ENCODE results near the gene PANX2. TPM values are rescaled to one million over a fixed set of nuclear protein-coding genes. Genes with fewer than 3 reads are reported as not detected.

The PANX2 gene, protein sequence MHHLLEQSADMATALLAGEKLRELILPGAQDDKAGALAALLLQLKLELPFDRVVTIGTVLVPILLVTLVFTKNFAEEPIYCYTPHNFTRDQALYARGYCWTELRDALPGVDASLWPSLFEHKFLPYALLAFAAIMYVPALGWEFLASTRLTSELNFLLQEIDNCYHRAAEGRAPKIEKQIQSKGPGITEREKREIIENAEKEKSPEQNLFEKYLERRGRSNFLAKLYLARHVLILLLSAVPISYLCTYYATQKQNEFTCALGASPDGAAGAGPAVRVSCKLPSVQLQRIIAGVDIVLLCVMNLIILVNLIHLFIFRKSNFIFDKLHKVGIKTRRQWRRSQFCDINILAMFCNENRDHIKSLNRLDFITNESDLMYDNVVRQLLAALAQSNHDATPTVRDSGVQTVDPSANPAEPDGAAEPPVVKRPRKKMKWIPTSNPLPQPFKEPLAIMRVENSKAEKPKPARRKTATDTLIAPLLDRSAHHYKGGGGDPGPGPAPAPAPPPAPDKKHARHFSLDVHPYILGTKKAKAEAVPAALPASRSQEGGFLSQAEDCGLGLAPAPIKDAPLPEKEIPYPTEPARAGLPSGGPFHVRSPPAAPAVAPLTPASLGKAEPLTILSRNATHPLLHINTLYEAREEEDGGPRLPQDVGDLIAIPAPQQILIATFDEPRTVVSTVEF
- 3.0 and 9.3 TPM in 2 replicates for total RNA-seq (ENCODE audit: low replicate concordance)
- long read RNA-seq = 0 reads

DNA sequence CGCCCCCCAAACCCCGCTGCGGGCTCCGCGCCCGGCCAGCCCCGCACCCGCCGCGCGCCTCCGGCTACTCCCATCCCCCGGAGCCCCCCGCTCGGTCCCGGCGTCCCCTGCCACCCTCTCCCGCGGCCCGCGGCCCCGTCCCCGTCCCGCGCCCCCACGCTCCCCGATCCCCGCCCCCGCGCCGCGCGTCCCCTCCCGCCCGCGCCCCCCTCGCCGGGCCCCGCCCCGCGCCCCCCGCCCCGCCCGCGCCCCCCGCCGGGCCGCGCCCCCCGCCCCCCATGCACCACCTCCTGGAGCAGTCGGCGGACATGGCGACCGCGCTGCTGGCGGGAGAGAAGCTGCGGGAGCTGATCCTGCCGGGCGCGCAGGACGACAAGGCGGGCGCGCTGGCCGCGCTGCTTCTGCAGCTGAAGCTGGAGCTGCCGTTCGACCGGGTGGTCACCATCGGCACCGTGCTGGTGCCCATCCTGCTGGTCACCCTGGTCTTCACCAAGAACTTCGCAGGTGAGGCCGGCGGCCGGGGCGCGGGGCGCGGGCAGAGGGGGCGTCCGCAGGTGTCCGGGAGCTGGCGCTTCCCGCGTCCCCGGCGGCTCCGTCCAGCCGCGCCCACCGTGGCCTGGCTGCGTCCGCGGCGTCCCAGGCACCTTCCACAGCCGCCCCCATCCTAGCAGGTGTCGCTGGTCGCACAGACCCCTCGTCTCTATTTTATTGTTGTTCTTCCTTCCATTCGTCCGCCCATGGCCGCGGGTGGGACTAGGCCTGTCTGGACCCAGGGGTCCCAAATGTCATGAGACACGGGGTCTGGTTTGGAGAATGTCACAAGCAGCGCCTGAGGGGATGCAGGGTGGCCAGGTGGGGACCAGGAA, at the start of gene PANX2:
PANX2 (plus strand) TSS at position 279 of the 866 bp plus-strand sequence; CDS start at position 279, 0 bp downstream.
- H3K4me1 Mint-ChIP-seq (ENCODE audit: unreplicated experiment) = no peaks in the 10 kb centered on the region
- H3K4me3 Mint-ChIP-seq = peak within 1 kb of the TSS; percentile 85
- no peaks in the 10 kb centered on the region for H3K36me3 Mint-ChIP-seq
- no peaks in the 10 kb centered on the region for H3K9me3 Mint-ChIP-seq
- H3K27me3 Mint-ChIP-seq = peaks cover 37% of the 10 kb centered on the region
- TF ChIP-seq, protein P1, sequence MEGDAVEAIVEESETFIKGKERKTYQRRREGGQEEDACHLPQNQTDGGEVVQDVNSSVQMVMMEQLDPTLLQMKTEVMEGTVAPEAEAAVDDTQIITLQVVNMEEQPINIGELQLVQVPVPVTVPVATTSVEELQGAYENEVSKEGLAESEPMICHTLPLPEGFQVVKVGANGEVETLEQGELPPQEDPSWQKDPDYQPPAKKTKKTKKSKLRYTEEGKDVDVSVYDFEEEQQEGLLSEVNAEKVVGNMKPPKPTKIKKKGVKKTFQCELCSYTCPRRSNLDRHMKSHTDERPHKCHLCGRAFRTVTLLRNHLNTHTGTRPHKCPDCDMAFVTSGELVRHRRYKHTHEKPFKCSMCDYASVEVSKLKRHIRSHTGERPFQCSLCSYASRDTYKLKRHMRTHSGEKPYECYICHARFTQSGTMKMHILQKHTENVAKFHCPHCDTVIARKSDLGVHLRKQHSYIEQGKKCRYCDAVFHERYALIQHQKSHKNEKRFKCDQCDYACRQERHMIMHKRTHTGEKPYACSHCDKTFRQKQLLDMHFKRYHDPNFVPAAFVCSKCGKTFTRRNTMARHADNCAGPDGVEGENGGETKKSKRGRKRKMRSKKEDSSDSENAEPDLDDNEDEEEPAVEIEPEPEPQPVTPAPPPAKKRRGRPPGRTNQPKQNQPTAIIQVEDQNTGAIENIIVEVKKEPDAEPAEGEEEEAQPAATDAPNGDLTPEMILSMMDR (conservative IDR thresholded peaks at IDR 0.05) = no peak
- H3K27ac Mint-ChIP-seq = peak within 1 kb of the TSS; percentile 58
- DNase-seq (ENCODE audit: extremely low spot score, unreplicated experiment) = no peak

DNA sequence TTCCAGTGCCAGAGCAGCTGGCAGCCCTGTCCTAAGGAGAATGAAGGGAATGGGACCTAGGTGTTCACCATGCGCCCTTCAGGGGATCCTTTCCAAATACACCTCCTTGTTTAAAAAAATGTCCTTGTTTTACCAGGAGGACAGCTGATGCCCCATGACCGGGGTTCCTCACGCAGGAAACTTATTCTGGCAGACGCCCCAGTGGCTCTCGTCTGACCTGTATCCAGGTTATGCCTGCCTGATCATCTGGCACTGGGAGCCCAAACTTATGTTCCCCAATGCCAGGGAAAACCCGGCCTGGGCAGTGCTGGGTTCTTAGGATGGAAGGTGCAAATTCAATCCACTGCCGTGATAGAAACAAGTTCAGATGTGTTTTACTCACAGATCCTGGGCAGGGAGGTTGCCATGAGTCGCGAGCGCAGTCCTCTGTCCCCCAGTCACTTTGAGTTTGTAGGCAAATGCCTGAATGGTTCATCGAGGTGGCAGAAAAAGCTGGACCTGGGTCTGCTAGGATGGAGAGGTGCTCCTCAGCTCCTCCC, 49.3 kb upstream of the PANX2 start:
- Mint-ChIP-seq H3K27ac (peak overlapping the region; percentile 11), H3K4me1 (ENCODE audit: unreplicated experiment) (peaks cover 7% of the 10 kb centered on the region), H3K36me3 (no peaks in the 10 kb centered on the region), H3K4me3 (no peak overlapping the region), H3K27me3 (peaks cover 16% of the 10 kb centered on the region), H3K9me3 (no peaks in the 10 kb centered on the region)
- TF ChIP-seq, protein P1 (conservative IDR thresholded peaks at IDR 0.05) = no peak
- DNase-seq (ENCODE audit: extremely low spot score, unreplicated experiment) = no peak

DNA sequence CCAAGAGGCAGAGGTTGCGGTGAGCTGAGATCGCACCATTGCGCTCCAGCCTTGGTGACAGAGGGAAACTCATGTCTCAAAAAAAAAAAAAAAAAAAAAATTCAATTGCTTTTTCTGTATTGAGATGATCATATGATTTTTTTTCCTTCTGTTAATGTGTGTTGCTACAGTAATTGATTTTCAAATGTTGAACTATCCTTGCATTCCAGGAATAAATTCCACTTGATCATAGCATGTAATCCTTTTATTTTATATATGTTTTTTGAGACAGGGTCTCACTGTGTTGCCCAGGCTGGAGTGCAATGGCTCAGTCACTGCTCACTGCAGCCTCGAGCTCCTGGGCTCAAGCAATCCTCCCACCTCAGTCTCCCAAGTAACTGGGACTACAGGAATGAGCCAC, 47.4 kb upstream of the PANX2 start:
- Mint-ChIP-seq H3K4me1 (ENCODE audit: unreplicated experiment) (peaks cover 7% of the 10 kb centered on the region), H3K36me3 (no peaks in the 10 kb centered on the region), H3K9me3 (no peaks in the 10 kb centered on the region), H3K27ac (no peak overlapping the region), H3K4me3 (no peak overlapping the region), H3K27me3 (peaks cover 21% of the 10 kb centered on the region)
- DNase-seq (ENCODE audit: extremely low spot score, unreplicated experiment) = no peak
- TF ChIP-seq, protein P1 (conservative IDR thresholded peaks at IDR 0.05) = no peak

DNA sequence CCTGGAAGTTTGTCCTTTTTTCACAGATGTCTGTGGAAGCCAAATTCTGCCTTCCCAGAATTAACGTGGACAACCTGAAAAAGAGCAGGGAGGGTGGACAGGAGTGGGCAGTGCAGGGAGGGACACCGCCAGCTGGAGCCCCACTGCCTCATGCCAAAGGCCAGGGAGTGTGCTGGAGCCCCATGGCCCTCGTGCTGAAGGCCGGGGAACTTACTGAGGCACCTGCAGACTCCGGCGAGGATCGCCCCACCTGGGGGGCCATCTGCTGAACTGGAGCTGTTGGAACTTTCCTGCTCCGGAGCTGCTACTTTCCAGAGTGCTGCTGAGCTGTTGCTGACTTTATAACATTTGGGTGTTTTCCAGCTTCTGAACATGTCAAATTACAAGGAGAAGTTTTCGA, 45.5 kb upstream of the PANX2 start:
- H3K4me1 Mint-ChIP-seq (ENCODE audit: unreplicated experiment) = no peaks in the 10 kb centered on the region
- H3K36me3 Mint-ChIP-seq = no peaks in the 10 kb centered on the region
- H3K27me3 Mint-ChIP-seq = peaks cover 16% of the 10 kb centered on the region
- H3K9me3 Mint-ChIP-seq = no peaks in the 10 kb centered on the region
- TF ChIP-seq, protein P1 (conservative IDR thresholded peaks at IDR 0.05) = no peak
- no peak overlapping the region for H3K4me3 Mint-ChIP-seq
- no peak overlapping the region for H3K27ac Mint-ChIP-seq
- DNase-seq (ENCODE audit: extremely low spot score, unreplicated experiment) = no peak

DNA sequence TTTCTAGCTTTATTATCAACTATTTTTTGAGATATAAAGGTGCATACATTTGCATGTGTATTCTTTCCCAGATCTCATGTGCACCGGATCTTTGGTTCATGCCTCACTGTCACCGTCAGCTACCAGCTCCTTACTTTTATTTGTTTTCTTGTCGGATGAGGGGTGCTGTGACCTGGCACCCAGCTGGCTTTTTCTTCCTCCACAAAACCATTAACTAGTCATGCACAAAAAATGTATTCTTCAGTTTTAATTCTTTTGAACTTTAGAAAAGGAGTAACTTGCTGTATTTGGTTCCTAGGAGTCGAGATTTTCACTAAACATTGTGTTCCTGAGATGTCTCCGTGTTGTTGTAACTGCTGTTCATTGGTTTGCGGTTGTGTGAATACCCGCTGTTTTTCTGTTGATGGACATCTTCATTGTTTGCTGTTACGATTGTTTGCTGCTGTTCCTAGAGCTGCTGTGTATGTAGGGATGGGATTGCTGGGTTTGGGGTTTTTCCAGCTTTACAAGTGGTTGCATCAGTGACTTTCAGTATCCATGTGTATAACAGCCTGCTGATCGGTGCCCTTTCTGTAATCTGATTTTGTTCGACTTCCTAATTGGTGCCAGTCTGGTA, 41.3 kb upstream of the PANX2 start:
- no peaks in the 10 kb centered on the region for H3K4me1 Mint-ChIP-seq (ENCODE audit: unreplicated experiment)
- no peak overlapping the region for H3K27ac Mint-ChIP-seq
- no peaks in the 10 kb centered on the region for H3K36me3 Mint-ChIP-seq
- TF ChIP-seq, protein P1 (conservative IDR thresholded peaks at IDR 0.05) = no peak
- DNase-seq (ENCODE audit: extremely low spot score, unreplicated experiment) = no peak
- no peak overlapping the region for H3K4me3 Mint-ChIP-seq
- H3K9me3 Mint-ChIP-seq = no peaks in the 10 kb centered on the region
- H3K27me3 Mint-ChIP-seq = peaks cover 10% of the 10 kb centered on the region

All from type B pancreatic cell (in vitro differentiated cells).